ENCODE data around the gene AUP1.
A peak's percentile ranks its signal among the peaks of the same experiment; 100 is the strongest.

- no peak for TF ChIP-seq CTCF (IDR thresholded peaks at IDR 0.05)
- TF ChIP-seq POLR2A (IDR thresholded peaks at IDR 0.05) = peak in 1 of 3 donors; percentile 17
These were observed 47.3 kb upstream of the AUP1 start for GRCh38 chr2:74576863-74577229.

Data from body of pancreas (tissue), 4 donors.